OCI-LY1 (cell line): ENCODE measurements around the gene SLC29A3.

ENCODE experiments used
- H2AFZ ChIP-seq: fragments of 200-600 bp; sonication (generic), shearing (Covaris generic); 2 replicates; pipeline ENCODE4 v1.6.0; 2014; ENCODE audit warnings: antibody characterized with exemption, mild to moderate bottlenecking, low read length
- H3F3A ChIP-seq: fragments of 200-600 bp; sonication (generic), shearing (Covaris generic); 2 replicates; pipeline ENCODE4 v1.6.0; 2014; ENCODE audit warnings: mild to moderate bottlenecking, antibody characterized with exemption, low read length, moderate library complexity; ENCODE audit not compliant: insufficient read depth
- H3K27ac ChIP-seq: fragments of 200-600 bp; sonication (generic); 2 replicates; pipeline ENCODE4 v1.5.1; 2014; ENCODE audit warnings: low read length, mixed run types, mild to moderate bottlenecking, low read depth; ENCODE audit not compliant: poor library complexity, severe bottlenecking
- H3K27me3 ChIP-seq: fragments of 200-600 bp; sonication (generic); 2 replicates; pipeline ENCODE4 v1.6.0; 2014; ENCODE audit warnings: antibody characterized with exemption, mild to moderate bottlenecking, low read length, moderate library complexity; ENCODE audit not compliant: insufficient read depth
- H3K36me3 ChIP-seq: fragments of 200-600 bp; sonication (generic); 2 replicates; pipeline ENCODE4 v1.6.1; 2014; ENCODE audit warnings: mild to moderate bottlenecking, antibody characterized with exemption, low read length, moderate library complexity, mixed read lengths; ENCODE audit not compliant: insufficient read depth
- H3K4me1 ChIP-seq: fragments of 200-600 bp; sonication (generic); 2 replicates; pipeline ENCODE4 v1.5.1; 2014; ENCODE audit warnings: mild to moderate bottlenecking, low read length, moderate library complexity; ENCODE audit not compliant: insufficient read depth, severe bottlenecking
- H3K4me2 ChIP-seq: fragments of 200-600 bp; sonication (generic), shearing (Covaris generic); 2 replicates; pipeline ENCODE4 v1.6.1; 2014; ENCODE audit warnings: low read length
- H3K4me3 ChIP-seq: fragments of 200-600 bp; sonication (generic); 2 replicates; pipeline ENCODE4 v1.5.1; 2014; ENCODE audit warnings: low read length, low read depth, mild to moderate bottlenecking, mixed read lengths; ENCODE audit not compliant: poor library complexity, severe bottlenecking
- H3K79me2 ChIP-seq: fragments of 200-600 bp; shearing (Covaris generic); 2 replicates; pipeline ENCODE4 v1.6.1; 2016; ENCODE audit warnings: mixed run types, low read length, mixed read lengths; ENCODE audit not compliant: insufficient read depth
- H3K9ac ChIP-seq: fragments of 200-600 bp; sonication (generic), shearing (Covaris generic); 2 replicates; pipeline ENCODE4 v1.6.1; 2014; ENCODE audit warnings: mild to moderate bottlenecking, low read length, mixed read lengths
- H3K9me2 ChIP-seq: fragments of 200-600 bp; sonication (generic), shearing (Covaris generic); 2 replicates; pipeline ENCODE4 v1.6.1; 2014; ENCODE audit warnings: low read depth, mild to moderate bottlenecking, low read length, mixed read lengths
- H3K9me3 ChIP-seq: fragments of 200-600 bp; shearing (Covaris generic); 2 replicates; pipeline ENCODE4 v1.6.1; 2014; ENCODE audit warnings: low read length, mixed read lengths
- H4K20me1 ChIP-seq: fragments of 200-600 bp; sonication (generic), shearing (Covaris generic); 2 replicates; pipeline ENCODE4 v1.6.0; 2016; ENCODE audit warnings: mild to moderate bottlenecking, low read length; ENCODE audit not compliant: insufficient read depth
- EZH2 ChIP-seq: fragments of 200-600 bp; sonication (generic), shearing (Covaris generic); IDR thresholded peaks from 2 replicates; pipeline ENCODE4 v1.8.0; 2017; ENCODE audit warnings: borderline replicate concordance, mixed run types, mild to moderate bottlenecking, antibody characterized with exemption, low read length, moderate library complexity, mixed read lengths
- TF ChIP-seq, protein P1 (sequence below): fragments of 200-600 bp; sonication (generic), shearing (Covaris generic); IDR thresholded peaks from 2 replicates; pipeline ENCODE4 v1.5.1; 2017; ENCODE audit warnings: mild to moderate bottlenecking, antibody characterized with exemption, low read length, moderate library complexity, mixed read lengths

The SLC29A3 gene

DNA sequence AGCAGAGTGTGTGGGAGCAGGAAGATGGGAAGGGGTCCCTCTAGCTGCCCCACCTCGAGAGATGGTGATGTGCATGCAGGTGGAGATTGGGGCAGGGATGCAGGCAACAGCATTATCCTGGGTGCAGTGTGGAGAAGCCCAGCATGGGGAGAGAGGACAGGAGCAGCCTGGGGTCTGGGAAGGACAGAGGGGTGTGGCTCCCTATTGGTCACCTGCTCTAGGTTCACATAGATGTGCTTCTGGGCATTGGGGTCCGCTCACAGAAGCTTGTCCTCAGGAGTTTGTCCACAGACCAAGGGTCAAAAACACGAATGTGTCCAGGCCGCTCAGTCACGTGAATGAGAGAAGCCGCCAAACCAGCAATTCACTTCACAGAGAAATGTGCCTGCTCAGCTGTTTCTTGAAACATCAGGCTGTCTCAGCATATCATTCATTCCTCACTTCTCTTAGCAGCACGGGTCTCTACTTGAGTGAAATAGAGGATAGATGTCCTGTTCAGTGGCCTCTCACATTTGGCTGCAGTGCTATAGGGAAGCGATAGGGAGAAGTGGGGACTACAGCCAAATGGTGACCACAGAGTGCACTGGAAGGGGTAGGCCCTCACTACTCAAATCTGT is 11.5 kb upstream of the SLC29A3 start:
- TF ChIP-seq, protein P1, sequence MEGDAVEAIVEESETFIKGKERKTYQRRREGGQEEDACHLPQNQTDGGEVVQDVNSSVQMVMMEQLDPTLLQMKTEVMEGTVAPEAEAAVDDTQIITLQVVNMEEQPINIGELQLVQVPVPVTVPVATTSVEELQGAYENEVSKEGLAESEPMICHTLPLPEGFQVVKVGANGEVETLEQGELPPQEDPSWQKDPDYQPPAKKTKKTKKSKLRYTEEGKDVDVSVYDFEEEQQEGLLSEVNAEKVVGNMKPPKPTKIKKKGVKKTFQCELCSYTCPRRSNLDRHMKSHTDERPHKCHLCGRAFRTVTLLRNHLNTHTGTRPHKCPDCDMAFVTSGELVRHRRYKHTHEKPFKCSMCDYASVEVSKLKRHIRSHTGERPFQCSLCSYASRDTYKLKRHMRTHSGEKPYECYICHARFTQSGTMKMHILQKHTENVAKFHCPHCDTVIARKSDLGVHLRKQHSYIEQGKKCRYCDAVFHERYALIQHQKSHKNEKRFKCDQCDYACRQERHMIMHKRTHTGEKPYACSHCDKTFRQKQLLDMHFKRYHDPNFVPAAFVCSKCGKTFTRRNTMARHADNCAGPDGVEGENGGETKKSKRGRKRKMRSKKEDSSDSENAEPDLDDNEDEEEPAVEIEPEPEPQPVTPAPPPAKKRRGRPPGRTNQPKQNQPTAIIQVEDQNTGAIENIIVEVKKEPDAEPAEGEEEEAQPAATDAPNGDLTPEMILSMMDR, result no peak
- no peak overlapping the region for H3K4me3 ChIP-seq
- H3K27me3 ChIP-seq, result no peaks in the 10 kb centered on the region; the same call in 1 of the 2 replicates
- no peaks in the 10 kb centered on the region for H3K9me3 ChIP-seq
- H3K79me2 ChIP-seq, result no peaks in the 10 kb centered on the region
- H2AFZ ChIP-seq, result no peak overlapping the region
- H3F3A ChIP-seq, result no peaks in the 10 kb centered on the region
- no peak overlapping the region for H3K4me2 ChIP-seq
- H4K20me1 ChIP-seq, result no peaks in the 10 kb centered on the region
- no peaks in the 10 kb centered on the region for H3K9me2 ChIP-seq
- H3K9ac ChIP-seq, result no peak overlapping the region
- H3K27ac ChIP-seq, result no peak overlapping the region
- H3K36me3 ChIP-seq, result no peaks in the 10 kb centered on the region
- no peaks in the 10 kb centered on the region for H3K4me1 ChIP-seq

DNA sequence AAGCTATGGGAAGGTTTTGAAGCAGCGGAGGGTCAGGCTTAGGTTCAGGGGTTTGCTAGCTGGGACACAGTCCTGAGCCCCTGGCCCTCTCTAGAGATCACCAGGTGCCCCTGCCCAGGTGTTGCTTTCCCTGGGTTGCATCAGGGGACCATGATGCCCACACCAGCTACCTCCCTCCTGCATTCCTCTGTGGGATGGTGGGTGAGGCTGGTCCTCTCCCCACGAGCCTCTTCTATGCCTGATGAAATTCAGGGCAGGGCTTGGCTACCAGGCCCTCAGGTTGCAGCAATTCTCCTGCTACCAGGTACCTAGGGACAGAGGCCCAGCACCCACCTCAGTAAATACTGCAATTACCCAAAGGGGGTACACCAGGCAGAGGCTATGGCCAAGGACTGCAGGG is 10.8 kb upstream of the SLC29A3 start:
- no peak overlapping the region for H2AFZ ChIP-seq
- H3K4me1 ChIP-seq, result no peaks in the 10 kb centered on the region
- no peaks in the 10 kb centered on the region for H3K79me2 ChIP-seq
- H3K4me3 ChIP-seq, result no peak overlapping the region
- TF ChIP-seq EZH2, result no peak
- TF ChIP-seq, protein P1, result no peak
- H3K9me2 ChIP-seq, result no peaks in the 10 kb centered on the region
- H3K9me3 ChIP-seq, result no peaks in the 10 kb centered on the region
- no peak overlapping the region for H3K9ac ChIP-seq
- H3K27ac ChIP-seq, result no peak overlapping the region
- H3K27me3 ChIP-seq, result no peaks in the 10 kb centered on the region; the same call in 1 of the 2 replicates
- no peak overlapping the region for H3K4me2 ChIP-seq
- H3F3A ChIP-seq, result no peaks in the 10 kb centered on the region
- H4K20me1 ChIP-seq, result no peaks in the 10 kb centered on the region
- H3K36me3 ChIP-seq, result no peaks in the 10 kb centered on the region

DNA sequence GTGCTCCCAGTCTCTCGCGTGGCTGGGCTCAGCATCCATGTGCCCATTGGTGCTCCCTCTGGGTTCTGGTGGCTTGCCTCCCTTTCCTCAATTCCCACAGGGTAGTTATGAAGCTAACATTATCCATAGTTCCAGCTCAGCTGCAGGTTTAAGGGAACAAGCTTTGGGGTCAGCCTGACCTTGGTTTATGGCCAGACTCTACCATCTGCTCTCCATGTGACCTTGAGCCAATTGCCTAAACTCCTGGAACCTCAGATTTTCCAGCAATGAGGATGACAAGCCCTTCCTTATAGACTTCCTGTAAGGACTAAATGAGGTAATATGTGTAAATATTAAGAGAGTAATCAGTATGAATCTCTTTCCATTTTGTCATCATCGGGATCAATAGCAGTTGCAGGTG is 10.1 kb upstream of the SLC29A3 start:
- Histone ChIP-seq H3K9ac (no peak overlapping the region), H3K9me2 (no peaks in the 10 kb centered on the region), H4K20me1 (no peaks in the 10 kb centered on the region), H3K27me3 (no peaks in the 10 kb centered on the region; the same call in 1 of the 2 replicates), H3K27ac (no peak overlapping the region), H2AFZ (no peak overlapping the region), H3K9me3 (no peaks in the 10 kb centered on the region), H3K4me2 (no peak overlapping the region), H3K4me1 (no peaks in the 10 kb centered on the region), H3K79me2 (no peaks in the 10 kb centered on the region), H3K4me3 (no peak overlapping the region), H3K36me3 (no peaks in the 10 kb centered on the region), H3F3A (no peaks in the 10 kb centered on the region)
- TF ChIP-seq, protein P1, result no peak
